LNCAP (cell line): ENCODE data around the gene SCG5.

Source experiments
- CTCF ChIP-seq: fragments of 450-650 bp; IDR thresholded peaks from 2 replicates; pipeline ENCODE4 v1.5.1; 2017; ENCODE audit warnings: mild to moderate bottlenecking

SCG5 gene

GRCh38 chr15:32690941-32691688 lies 49.6 kb downstream of the SCG5 start:
- no peak for TF ChIP-seq CTCF

GRCh38 chr15:32691689-32692038 lies 50.2 kb downstream of the SCG5 start:
- no peak for TF ChIP-seq CTCF

- no peak for TF ChIP-seq CTCF
These were observed 50.8 kb downstream of the SCG5 start for GRCh38 chr15:32692286-32692685.

GRCh38 chr15:32694222-32694983 lies 52.9 kb downstream of the SCG5 start:
- TF ChIP-seq CTCF, result no peak

- TF ChIP-seq CTCF, result no peak
These were observed 57.4 kb downstream of the SCG5 start for GRCh38 chr15:32698773-32699390.

- TF ChIP-seq CTCF, result no peak
These were observed 59.1 kb downstream of the SCG5 start for GRCh38 chr15:32700501-32701150.

GRCh38 chr15:32701863-32702262 lies 60.4 kb downstream of the SCG5 start:
- no peak for TF ChIP-seq CTCF
